CD4-positive, alpha-beta T cell treated with Interleukin-1 beta for 1 hour (primary cell): ENCODE results near the gene CCNI.
"Not testable (repeated sequence)": the region's sequence is repeated elsewhere in the genome, so short reads cannot be mapped to it uniquely, and the experiment has no call there.

Experiments used
- DNase-seq, 2 donors: peaks; one replicate each; pipeline ENCODE4 v3.0.0-alpha.2; 2020 to 2022

The CCNI gene

GRCh38 chr4:77080806-77081205, 5.0 kb upstream of the CCNI start:
- peak in 1 of 2 donors; percentile 29 for DNase-seq

DNA sequence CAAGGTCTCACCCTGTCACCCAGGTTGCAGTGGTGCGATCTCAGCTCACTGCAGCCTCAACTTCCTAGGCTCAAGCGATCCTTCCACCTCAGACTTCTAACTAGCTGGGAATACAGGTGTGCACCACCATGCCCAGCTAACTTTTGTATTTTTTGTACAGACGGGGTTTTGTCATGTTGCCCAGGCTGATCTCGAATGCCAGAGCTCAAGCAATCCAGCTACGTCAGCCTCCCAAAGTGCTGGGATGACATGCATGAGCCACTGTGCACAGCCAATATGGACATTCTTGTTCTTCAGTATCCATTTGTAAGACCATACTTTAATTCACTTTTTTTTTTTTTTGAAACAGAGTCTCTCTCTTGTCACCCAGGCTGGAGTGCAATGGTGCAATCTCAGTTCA, 3.5 kb upstream of the CCNI start:
- DNase-seq, result no peak

- no peak for DNase-seq
These were observed 2.6 kb upstream of the CCNI start for GRCh38 chr4:77078401-77078800.

- DNase-seq, result peak in 1 of 2 donors; percentile 18
These were observed 1.3 kb upstream of the CCNI start for GRCh38 chr4:77076889-77077635.

- peak; percentile 88 to 90 for DNase-seq
These were observed 571 bp downstream of the CCNI start for GRCh38 chr4:77074981-77075855.

GRCh38 chr4:77074381-77074831, 1.4 kb downstream of the CCNI start:
- no peak for DNase-seq

GRCh38 chr4:77073981-77074380, 1.8 kb downstream of the CCNI start:
- DNase-seq, result no peak

GRCh38 chr4:77073106-77073809, 2.5 kb downstream of the CCNI start:
- DNase-seq, result no peak

DNA sequence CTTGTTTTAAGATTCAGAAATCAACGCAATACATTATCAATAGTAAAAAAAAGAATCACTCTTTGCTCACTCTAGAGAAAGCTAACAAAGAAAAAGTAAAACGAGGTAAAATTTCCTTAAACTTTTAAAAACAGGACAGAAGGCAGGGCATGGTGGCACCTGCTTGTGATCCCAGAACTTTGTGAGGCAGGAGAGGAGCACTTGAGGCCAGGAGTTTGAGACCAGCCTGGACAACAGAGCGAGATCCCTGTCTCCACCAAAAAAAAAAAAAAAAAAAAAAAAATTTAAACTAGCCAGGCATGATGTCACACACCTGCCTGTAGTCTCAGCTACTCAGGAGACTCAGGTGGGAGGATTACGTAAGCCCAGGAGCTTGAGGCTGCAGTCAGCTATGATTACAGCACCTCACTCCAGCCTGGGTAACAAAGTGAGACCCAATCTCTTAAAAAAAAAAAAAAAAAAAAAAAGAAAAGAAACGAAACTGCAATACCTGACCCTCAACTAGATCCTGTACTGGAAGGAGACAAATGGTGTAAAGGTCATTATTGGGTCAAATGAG, 3.5 kb downstream of the CCNI start:
- peak; percentile 73 for DNase-seq

DNA sequence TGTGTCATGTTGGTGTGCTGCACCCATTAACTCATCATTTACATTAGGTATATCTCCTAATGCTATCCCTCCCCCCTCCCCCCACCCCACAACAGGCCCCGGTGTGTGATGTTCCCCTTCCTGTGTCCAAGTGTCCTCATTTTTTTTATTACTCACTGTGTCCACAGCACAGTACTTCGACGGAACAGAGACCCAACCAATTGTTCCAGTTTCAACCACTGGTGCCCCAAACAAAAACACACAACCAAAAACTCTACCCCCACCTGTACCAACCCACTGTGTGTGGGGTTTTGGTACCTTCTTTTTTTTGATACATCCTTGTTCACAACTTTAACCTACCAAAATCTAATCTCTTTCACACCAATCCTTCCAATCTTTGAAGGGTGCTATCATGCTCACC, 6.3 kb downstream of the CCNI start:
- DNase-seq, result not testable (repeated sequence)

GRCh38 chr4:77065382-77065781, 10.4 kb downstream of the CCNI start:
- DNase-seq, result no peak

GRCh38 chr4:77062856-77063255, 12.9 kb downstream of the CCNI start:
- DNase-seq, result no peak

DNA sequence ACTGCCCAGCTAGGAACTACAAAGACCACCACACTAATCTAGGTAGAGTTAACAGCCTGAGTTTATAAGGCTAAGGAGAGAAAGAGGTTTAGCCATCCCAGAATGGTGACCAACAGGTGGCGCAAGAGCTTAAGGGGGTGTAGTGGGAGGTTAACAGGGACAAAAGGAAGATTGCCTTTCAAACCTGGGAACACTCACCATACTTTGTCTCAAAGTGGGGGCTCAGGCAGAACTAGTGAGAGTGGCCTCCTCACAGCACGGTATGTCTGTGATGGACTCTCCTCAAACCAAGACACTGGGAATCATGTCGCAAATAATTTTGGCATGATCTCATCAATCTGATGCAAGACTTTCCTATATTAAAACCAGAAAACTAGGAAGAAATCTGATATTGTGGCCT, 23.4 kb downstream of the CCNI start:
- DNase-seq, result peak; percentile 53 to 67

- DNase-seq, result no peak
These were observed 24.8 kb downstream of the CCNI start for GRCh38 chr4:77050962-77051361.

DNA sequence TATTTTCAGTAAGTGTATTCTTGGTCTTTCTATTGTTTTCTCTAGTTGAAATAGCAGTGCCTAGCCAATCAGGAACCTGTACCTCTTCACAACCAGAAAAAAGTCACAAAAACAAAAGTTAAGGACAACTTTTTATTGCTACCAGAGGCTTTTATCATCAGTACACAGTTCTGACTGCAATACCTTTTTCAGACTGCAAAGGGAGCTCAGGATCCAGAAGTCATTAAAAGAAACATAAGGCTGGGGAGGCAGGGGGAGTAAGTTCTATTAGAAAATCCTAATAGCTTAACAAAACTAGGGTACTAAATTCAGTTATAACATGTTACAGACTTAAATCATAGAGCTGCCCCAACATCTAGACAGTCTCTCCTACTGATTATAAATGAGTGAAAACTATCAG, 28.8 kb downstream of the CCNI start:
- DNase-seq, result peak in 1 of 2 donors; percentile 26

DNA sequence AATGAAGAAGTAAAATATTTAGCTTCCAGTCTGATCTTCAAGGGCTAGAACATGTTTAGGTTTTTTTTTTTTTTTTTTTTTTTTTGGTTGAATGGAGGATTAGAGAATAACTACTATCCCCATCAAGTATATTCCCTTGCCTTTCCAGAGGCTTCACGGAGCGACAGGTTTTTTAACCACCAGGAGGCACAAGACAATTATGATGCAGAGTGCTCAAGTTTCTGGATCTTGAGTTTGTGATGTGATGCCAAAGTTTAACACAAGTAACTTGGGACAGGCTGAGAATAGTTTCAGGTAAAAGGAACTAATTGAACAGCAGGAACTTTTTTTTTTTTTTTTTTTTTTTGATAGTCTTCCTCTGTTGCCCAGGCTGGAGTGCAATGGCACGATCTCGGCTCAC, 30.3 kb downstream of the CCNI start:
- DNase-seq, result no peak

GRCh38 chr4:77044461-77045150, 31.2 kb downstream of the CCNI start:
- peak in 1 of 2 donors; percentile 62 for DNase-seq

DNA sequence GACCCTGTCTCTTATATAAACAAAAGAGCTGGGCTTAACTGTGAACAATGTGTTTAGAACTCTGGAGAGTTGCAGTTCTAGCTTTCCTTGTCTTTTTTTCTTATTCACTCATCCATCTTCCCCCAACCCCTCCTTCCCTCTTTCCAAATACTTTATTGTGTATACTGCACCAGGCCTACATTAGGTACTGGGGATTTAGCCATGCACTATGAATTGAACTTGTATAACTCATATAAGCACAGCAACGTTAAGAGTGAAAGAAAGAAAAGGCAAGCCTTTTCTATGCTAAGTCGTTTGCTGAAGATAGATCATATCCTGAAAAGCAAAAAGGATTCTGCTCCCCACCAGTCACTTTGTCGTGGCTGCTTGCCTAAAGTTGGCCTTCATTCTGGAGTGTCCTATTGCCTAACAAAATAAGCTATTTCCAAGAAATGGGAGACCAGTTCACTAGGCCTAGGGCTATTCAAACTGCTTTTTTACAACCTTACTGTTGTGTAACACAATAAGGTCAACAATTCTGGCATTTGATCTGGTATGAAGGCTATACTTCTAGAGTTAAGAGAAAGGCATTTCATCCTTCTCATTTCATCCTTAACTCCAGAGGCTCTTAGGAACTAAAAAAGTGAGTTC, 32.2 kb downstream of the CCNI start:
- no peak for DNase-seq

DNA sequence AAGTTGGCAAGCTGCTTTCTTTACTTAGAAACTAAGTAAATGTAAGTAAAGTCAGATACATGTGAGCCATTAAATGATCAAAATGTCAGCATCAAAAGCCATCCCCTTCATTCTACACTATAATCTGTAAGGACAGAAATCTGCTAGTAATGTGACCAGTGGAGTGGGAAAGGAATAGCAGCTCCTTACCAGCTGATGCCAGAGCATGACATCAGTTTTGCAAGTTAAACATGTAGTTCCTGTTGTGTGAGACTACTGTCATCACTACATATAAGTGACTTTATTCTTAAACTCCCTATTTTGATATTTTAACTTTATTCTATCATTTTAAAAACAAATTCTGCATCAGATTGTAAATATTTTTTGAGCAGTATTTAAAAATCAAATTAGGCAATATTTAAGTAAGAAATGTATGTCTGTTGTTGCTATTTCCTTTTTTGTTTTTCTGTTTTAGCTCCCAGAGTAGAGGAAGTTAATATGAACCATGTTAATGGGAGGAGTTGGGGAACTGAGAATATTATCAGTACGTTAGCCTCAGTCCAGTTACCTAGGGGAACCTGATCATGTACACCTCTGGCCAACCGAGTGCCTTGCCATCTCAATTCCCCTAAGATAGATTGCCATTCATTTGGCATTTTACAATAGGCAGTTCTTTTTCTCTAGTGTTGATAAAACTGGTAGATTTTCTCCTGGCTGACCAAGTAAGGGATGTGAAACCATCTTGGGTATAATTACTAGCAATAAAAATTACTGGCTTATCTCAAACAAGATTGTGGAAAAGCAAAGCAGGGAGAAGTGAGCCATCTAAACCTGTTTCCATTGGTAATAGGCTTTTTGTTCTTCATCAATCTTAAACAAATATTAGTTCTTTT, 34.7 kb downstream of the CCNI start:
- DNase-seq, result no peak

- DNase-seq, result no peak
These were observed 35.5 kb downstream of the CCNI start for GRCh38 chr4:77040270-77040669.

DNA sequence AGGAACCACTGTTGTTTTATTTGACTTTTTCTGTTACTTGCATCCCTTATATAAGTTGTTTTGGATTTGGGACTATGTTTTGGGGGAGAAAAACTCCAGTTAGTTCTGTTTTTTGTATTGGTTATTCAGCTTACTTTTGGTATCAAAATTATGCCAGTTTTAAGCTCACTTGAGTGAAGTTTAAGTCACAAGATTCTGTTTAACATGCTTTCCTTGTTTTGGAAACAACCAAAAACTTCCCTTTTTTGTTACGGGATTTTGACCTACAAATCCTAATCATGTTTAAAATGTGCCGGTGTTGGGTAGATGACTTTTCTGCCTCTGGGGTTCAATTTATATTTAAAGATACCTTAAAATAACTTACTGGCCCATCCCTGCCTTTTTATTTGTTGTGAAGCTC, 36.0 kb downstream of the CCNI start:
- no peak for DNase-seq
